SKM-1 (cell line): ENCODE data around the gene PTPRD.
"Not testable (repeated sequence)": the region's sequence is repeated elsewhere in the genome, so short reads cannot be mapped to it uniquely, and the experiment has no call there.

Experiments used
- DNase-seq: peaks from one replicate; lab custom pipeline; 2025; ENCODE audit not compliant: unreplicated experiment; lab: John Stamatoyannopoulos, UW

PTPRD gene

GRCh38 chr9:9214066-9214465, 1398.7 kb downstream of the PTPRD start:
- no peak for DNase-seq

- no peak for DNase-seq
Measured at GRCh38 chr9:9212963-9213362, 1399.8 kb downstream of the PTPRD start.

- no peak for DNase-seq
Measured at GRCh38 chr9:9202276-9202675, 1410.5 kb downstream of the PTPRD start.

GRCh38 chr9:9186086-9186485, 1426.7 kb downstream of the PTPRD start:
- DNase-seq = no peak

GRCh38 chr9:9182431-9182830, 1430.4 kb downstream of the PTPRD start:
- DNase-seq = no peak

- no peak for DNase-seq
Measured at GRCh38 chr9:9177081-9177480, 1435.7 kb downstream of the PTPRD start.

GRCh38 chr9:9174358-9174757, 1438.4 kb downstream of the PTPRD start:
- no peak for DNase-seq

GRCh38 chr9:9173264-9173663, 1439.5 kb downstream of the PTPRD start:
- DNase-seq = no peak

GRCh38 chr9:9170439-9171134, 1442.2 kb downstream of the PTPRD start:
- DNase-seq = no peak

- no peak for DNase-seq
Measured at GRCh38 chr9:9142001-9142400, 1470.8 kb downstream of the PTPRD start.

GRCh38 chr9:9133526-9133925, 1479.3 kb downstream of the PTPRD start:
- no peak for DNase-seq

GRCh38 chr9:9124616-9125015, 1488.2 kb downstream of the PTPRD start:
- no peak for DNase-seq

- no peak for DNase-seq
Measured at GRCh38 chr9:9122230-9122875, 1490.4 kb downstream of the PTPRD start.

GRCh38 chr9:9117866-9118265, 1494.9 kb downstream of the PTPRD start:
- DNase-seq = no peak

GRCh38 chr9:9112001-9112720, 1500.6 kb downstream of the PTPRD start:
- DNase-seq = no peak

- DNase-seq = no peak
Measured at GRCh38 chr9:9108641-9109040, 1504.2 kb downstream of the PTPRD start.

- no peak for DNase-seq
Measured at GRCh38 chr9:9102295-9102694, 1510.5 kb downstream of the PTPRD start.

GRCh38 chr9:9100070-9100469, 1512.7 kb downstream of the PTPRD start:
- DNase-seq = no peak

GRCh38 chr9:9099646-9100045, 1513.2 kb downstream of the PTPRD start:
- no peak for DNase-seq

- not testable (repeated sequence) for DNase-seq
Measured at GRCh38 chr9:9097254-9097653, 1515.5 kb downstream of the PTPRD start.

GRCh38 chr9:9091387-9091786, 1521.4 kb downstream of the PTPRD start:
- no peak for DNase-seq

- DNase-seq = no peak
Measured at GRCh38 chr9:9079473-9079872, 1533.3 kb downstream of the PTPRD start.
